HL-60/S4 (cell line): ENCODE results near the gene CPEB3.
"Not testable (repeated sequence)": the region's sequence is repeated elsewhere in the genome, so short reads cannot be mapped to it uniquely, and the experiment has no call there.

Experiments used
- in situ Hi-C: fragments of 300-500 bp; cut with MboI; formaldehyde crosslinking; loops from 2 replicates; pipeline ENCODE4 v1.14.3; 2022; ENCODE audit warnings: low sequenced_read_pairs

CPEB3 gene

GRCh38 chr10:92216608-92217007 is 74.3 kb downstream of the CPEB3 start:
- in situ Hi-C loops: not testable (repeated sequence)

GRCh38 chr10:92215222-92215621 is 75.7 kb downstream of the CPEB3 start:
- in situ Hi-C loops: not testable (repeated sequence)

GRCh38 chr10:92213049-92213448 is 77.8 kb downstream of the CPEB3 start:
- in situ Hi-C loops: no loop called here

GRCh38 chr10:92208736-92209135 is 82.1 kb downstream of the CPEB3 start:
- in situ Hi-C loops: no loop called here

GRCh38 chr10:92208157-92208720 is 82.6 kb downstream of the CPEB3 start:
- in situ Hi-C loops: no loop called here

GRCh38 chr10:92207061-92207460 is 83.8 kb downstream of the CPEB3 start:
- in situ Hi-C loops: no loop called here

GRCh38 chr10:92203919-92204623 is 86.8 kb downstream of the CPEB3 start:
- in situ Hi-C loops: no loop called here

- in situ Hi-C loops: no loop called here
These were observed 88.3 kb downstream of the CPEB3 start for GRCh38 chr10:92202536-92202935.

- in situ Hi-C loops: no loop called here
These were observed 90.3 kb downstream of the CPEB3 start for GRCh38 chr10:92200564-92200963.

- in situ Hi-C loops: no loop called here
These were observed 103.8 kb downstream of the CPEB3 start for GRCh38 chr10:92187101-92187500.

- in situ Hi-C loops: no loop called here
These were observed 105.9 kb downstream of the CPEB3 start for GRCh38 chr10:92184977-92185376.

- in situ Hi-C loops: no loop called here
These were observed 107.7 kb downstream of the CPEB3 start for GRCh38 chr10:92183199-92183598.

GRCh38 chr10:92181575-92181974 is 109.3 kb downstream of the CPEB3 start:
- in situ Hi-C loops: no loop called here

- in situ Hi-C loops: no loop called here
These were observed 110.5 kb downstream of the CPEB3 start for GRCh38 chr10:92180399-92180798.

GRCh38 chr10:92177546-92177945 is 113.3 kb downstream of the CPEB3 start:
- in situ Hi-C loops: no loop called here

- in situ Hi-C loops: no loop called here
These were observed 115.7 kb downstream of the CPEB3 start for GRCh38 chr10:92175164-92175563.

GRCh38 chr10:92173996-92174395 is 116.9 kb downstream of the CPEB3 start:
- in situ Hi-C loops: no loop called here

GRCh38 chr10:92164036-92164696 is 126.7 kb downstream of the CPEB3 start:
- in situ Hi-C loops: no loop called here

- in situ Hi-C loops: no loop called here
These were observed 128.3 kb downstream of the CPEB3 start for GRCh38 chr10:92162541-92162940.

GRCh38 chr10:92156874-92157773 is 133.8 kb downstream of the CPEB3 start:
- in situ Hi-C loops: no loop called here

GRCh38 chr10:92150823-92151222 is 140.1 kb downstream of the CPEB3 start:
- in situ Hi-C loops: no loop called here
